H9 (cell line): ENCODE measurements around the gene LYVE1. TPM values are rescaled to one million over a fixed set of nuclear protein-coding genes. Genes with fewer than 3 reads are reported as not detected.

Source experiments
- DNase-seq: peaks from one replicate; pipeline ENCODE4 v3.0.0-alpha.2; 2017
- H2AFZ ChIP-seq: one replicate; pipeline ENCODE4 v1.6.1; 2013; ENCODE audit warnings: mild to moderate bottlenecking, low read length, control low read depth, moderate library complexity
- H2AK5ac ChIP-seq: 2 replicates; pipeline ENCODE4 v1.6.1; 2013; ENCODE audit warnings: low read length, control low read depth, mixed read lengths; ENCODE audit not compliant: insufficient read length
- H2BK120ac ChIP-seq: one replicate; pipeline ENCODE4 v1.6.1; 2013; ENCODE audit warnings: low read depth, mild to moderate bottlenecking, low read length, control low read depth, inconsistent platforms; ENCODE audit not compliant: poor library complexity, severe bottlenecking
- H2BK12ac ChIP-seq: 2 replicates; pipeline ENCODE4 v1.6.1; 2013; ENCODE audit warnings: low read length, control low read depth, mixed read lengths, low read depth; ENCODE audit not compliant: insufficient read length
- H2BK15ac ChIP-seq: 2 replicates; pipeline ENCODE4 v1.6.1; 2013; ENCODE audit warnings: low read depth, low read length, control low read depth
- H2BK20ac ChIP-seq: one replicate; pipeline ENCODE4 v1.6.1; 2013; ENCODE audit warnings: low read depth, mild to moderate bottlenecking, low read length, control low read depth, inconsistent platforms; ENCODE audit not compliant: poor library complexity, severe bottlenecking
- H2BK5ac ChIP-seq: 2 replicates; pipeline ENCODE4 v1.6.1; 2013; ENCODE audit warnings: low read length, control low read depth, mixed read lengths; ENCODE audit not compliant: insufficient read length
- H3K14ac ChIP-seq: 2 replicates; pipeline ENCODE4 v1.6.1; 2013; ENCODE audit warnings: low read length, control low read depth; ENCODE audit not compliant: insufficient read depth
- H3K18ac ChIP-seq: 2 replicates; pipeline ENCODE4 v1.6.1; 2013; ENCODE audit warnings: low read depth, mild to moderate bottlenecking, mixed read lengths, low read length, control low read depth; ENCODE audit not compliant: insufficient read length
- H3K23ac ChIP-seq: 2 replicates; pipeline ENCODE4 v1.6.1; 2013; ENCODE audit warnings: low read length, control low read depth, mixed read lengths, low read depth; ENCODE audit not compliant: insufficient read length
- H3K23me2 ChIP-seq: 2 replicates; pipeline ENCODE4 v1.6.1; 2013; ENCODE audit warnings: low read depth, mild to moderate bottlenecking, mixed read lengths, low read length, control low read depth; ENCODE audit not compliant: insufficient read length, poor library complexity, severe bottlenecking
- H3K27ac ChIP-seq: 2 replicates; pipeline ENCODE4 v1.5.1; 2013; ENCODE audit warnings: low read length, control low read depth, mixed read lengths, low read depth; ENCODE audit not compliant: insufficient read length
- H3K27me3 ChIP-seq: 2 replicates; pipeline ENCODE4 v1.6.1; 2013; ENCODE audit warnings: low read length, control low read depth, inconsistent platforms; ENCODE audit not compliant: insufficient read depth
- H3K4ac ChIP-seq: 2 replicates; pipeline ENCODE4 v1.6.1; 2013; ENCODE audit warnings: low read depth, mild to moderate bottlenecking, control low read depth, inconsistent platforms, low read length, moderate library complexity
- H3K4me1 ChIP-seq: 2 replicates; pipeline ENCODE4 v1.6.1; 2013; ENCODE audit warnings: low read length, control low read depth, inconsistent platforms; ENCODE audit not compliant: insufficient read depth
- H3K4me2 ChIP-seq: 2 replicates; pipeline ENCODE4 v1.6.1; 2013; ENCODE audit warnings: low read length, control low read depth, mixed read lengths; ENCODE audit not compliant: insufficient read length, insufficient read depth
- H3K56ac ChIP-seq: 2 replicates; pipeline ENCODE4 v1.6.1; 2013; ENCODE audit warnings: low read depth, mild to moderate bottlenecking, mixed read lengths, low read length, control low read depth; ENCODE audit not compliant: insufficient read length
- H3K79me1 ChIP-seq: 2 replicates; pipeline ENCODE4 v1.6.1; 2013; ENCODE audit warnings: low read depth, mild to moderate bottlenecking, moderate library complexity, low read length, control low read depth, inconsistent platforms; ENCODE audit not compliant: insufficient read depth, poor library complexity, severe bottlenecking
- H3K79me2 ChIP-seq: 2 replicates; pipeline ENCODE4 v1.6.1; 2013; ENCODE audit warnings: low read length, control low read depth, inconsistent platforms; ENCODE audit not compliant: insufficient read depth
- H3K9ac ChIP-seq: 2 replicates; pipeline ENCODE4 v1.6.1; 2013; ENCODE audit warnings: low read length, control low read depth, mixed read lengths; ENCODE audit not compliant: insufficient read length; ENCODE audit errors: extremely low read depth
- H3K9me3 ChIP-seq: one replicate; pipeline ENCODE4 v1.6.1; 2013; ENCODE audit warnings: low read depth, low read length, inconsistent platforms; ENCODE audit not compliant: control insufficient read depth
- H3T11ph ChIP-seq: one replicate; pipeline ENCODE4 v1.6.1; 2013; ENCODE audit warnings: mild to moderate bottlenecking, low read length, control low read depth, inconsistent platforms
- H4K20me1 ChIP-seq: one replicate; pipeline ENCODE4 v1.6.1; 2013; ENCODE audit not compliant: control insufficient read depth, insufficient read length, insufficient read depth
- H4K5ac ChIP-seq: 2 replicates; pipeline ENCODE4 v1.6.1; 2013; ENCODE audit warnings: low read depth, mild to moderate bottlenecking, mixed read lengths, low read length, control low read depth; ENCODE audit not compliant: insufficient read length
- H4K8ac ChIP-seq: replicated peaks from 2 replicates; pipeline ENCODE4 v1.6.1; 2013; ENCODE audit warnings: low read length, control low read depth, mixed read lengths, low read depth; ENCODE audit not compliant: insufficient read length
- H4K91ac ChIP-seq: 2 replicates; pipeline ENCODE4 v1.6.1; 2013; ENCODE audit warnings: low read depth, mild to moderate bottlenecking, moderate library complexity, mixed read lengths, low read length, control low read depth; ENCODE audit not compliant: insufficient read length
- H3K27ac Mint-ChIP-seq, 3 experiments: 2 replicates in 2 of 3; 3 replicates in 1 of 3; pipeline ENCODE4 v1.8.0; 2020 to 2021; ENCODE audit warnings: mixed read lengths in 3 of 3, mild to moderate bottlenecking in 1 of 3, moderate library complexity in 1 of 3
- H3K27me3 Mint-ChIP-seq: 2 replicates; pipeline ENCODE4 v1.8.0; 2021; ENCODE audit warnings: low read depth, mild to moderate bottlenecking, moderate library complexity, mixed read lengths
- H3K36me3 Mint-ChIP-seq, 3 experiments: 2 replicates in 2 of 3; 3 replicates in 1 of 3; pipeline ENCODE4 v1.8.0; 2020 to 2021; ENCODE audit warnings: low read depth in 3 of 3, mixed read lengths in 3 of 3; ENCODE audit not compliant: insufficient read depth in 1 of 3
- H3K4me1 Mint-ChIP-seq, 2 experiments: 2 replicates each; pipeline ENCODE4 v1.8.0; 2020; ENCODE audit warnings: mixed read lengths in 2 of 2
- H3K4me3 Mint-ChIP-seq, 2 experiments: 2 replicates in 1 of 2; 3 replicates in 1 of 2; pipeline ENCODE4 v1.8.0; 2020 to 2021; ENCODE audit warnings: mild to moderate bottlenecking in 2 of 2, mixed read lengths in 2 of 2, moderate library complexity in 1 of 2
- H3K9me3 Mint-ChIP-seq, 2 experiments: 2 replicates in 1 of 2; 3 replicates in 1 of 2; pipeline ENCODE4 v1.8.0; 2020; ENCODE audit warnings: mild to moderate bottlenecking in 2 of 2, mixed read lengths in 2 of 2, moderate library complexity in 1 of 2
- WGBS: extraction: QIAGEN DNeasy Blood & Tissue Kit; methylation state at CpG from one replicate; pipeline ENCODE4 v1.1.7; 2013; ENCODE audit warnings: missing lambda C conversion rate, low lambda C conversion rate, mixed read lengths; ENCODE audit not compliant: insufficient read length; ENCODE audit errors: extremely low coverage; 5-methylcytosine and 5-hydroxymethylcytosine counted together
- total RNA-seq: library from RNA; stranded (reverse); gene quantifications from 2 replicates; pipeline ENCODE4 v1.2.1, GENCODE V29; 2021
- TF ChIP-seq, protein P1 (sequence below): fragments of 200-600 bp; sonication (generic); conservative IDR thresholded peaks from 3 replicates; pipeline ENCODE4 v1.8.0; 2021; ENCODE audit warnings: antibody characterized with exemption, mild to moderate bottlenecking

LYVE1 gene
- total RNA-seq, 1 experiment from 2014 or later: not detected

DNA sequence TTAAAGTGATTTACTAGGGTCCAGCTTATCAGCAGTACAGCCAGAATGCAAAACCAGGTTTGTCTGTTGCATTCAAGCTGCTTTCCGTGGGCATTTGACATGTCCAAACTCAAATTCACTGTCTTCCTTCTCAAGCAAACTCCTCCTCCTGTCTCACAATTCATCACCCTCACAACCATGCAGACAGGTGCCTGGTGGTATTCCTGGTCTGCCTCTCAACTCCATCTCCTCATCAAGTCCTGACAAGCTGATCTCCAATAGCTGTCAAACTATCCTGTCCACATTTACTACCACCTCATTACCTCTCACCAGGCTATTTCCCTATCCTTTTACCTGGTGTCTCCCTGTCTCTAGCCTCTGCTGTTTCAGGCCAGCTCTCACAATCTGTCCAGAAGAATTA lies 49.1 kb upstream of the LYVE1 start:
- Histone ChIP-seq H2BK20ac (no peak overlapping the region), H3K4me1 (no peaks in the 10 kb centered on the region; the same call in 1 of the 2 replicates), H2BK120ac (no peak overlapping the region), H3K4me2 (no peak overlapping the region), H4K20me1 (no peaks in the 10 kb centered on the region), H3K23ac (no peak overlapping the region), H3K23me2 (no peaks in the 10 kb centered on the region), H3K56ac (no peak overlapping the region), H2BK5ac (no peak overlapping the region), H3K18ac (no peak overlapping the region), H3K79me1 (no peaks in the 10 kb centered on the region), H3T11ph (no peak overlapping the region), H3K79me2 (no peaks in the 10 kb centered on the region), H4K5ac (no peak overlapping the region), H4K91ac (no peak overlapping the region), H3K27ac (no peak overlapping the region), H3K9me3 (no peaks in the 10 kb centered on the region), H3K9ac (no peak overlapping the region), H4K8ac (no peak overlapping the region), H2BK15ac (no peak overlapping the region), H3K27me3 (no peaks in the 10 kb centered on the region), H3K4ac (no peak overlapping the region), H3K14ac (no peak overlapping the region), H2AK5ac (no peak overlapping the region), H2AFZ (no peak overlapping the region), H2BK12ac (no peak overlapping the region)
- peaks cover 2% of the 10 kb centered on the region; the same call in 1 of the 2 replicates for H3K27me3 Mint-ChIP-seq
- H3K27ac Mint-ChIP-seq: no peak overlapping the region
- H3K4me3 Mint-ChIP-seq: no peak overlapping the region
- DNase-seq: no peak
- H3K36me3 Mint-ChIP-seq: no peaks in the 10 kb centered on the region; a peak in 1 of 7 replicates
- no peaks in the 10 kb centered on the region for H3K4me1 Mint-ChIP-seq
- TF ChIP-seq, protein P1, sequence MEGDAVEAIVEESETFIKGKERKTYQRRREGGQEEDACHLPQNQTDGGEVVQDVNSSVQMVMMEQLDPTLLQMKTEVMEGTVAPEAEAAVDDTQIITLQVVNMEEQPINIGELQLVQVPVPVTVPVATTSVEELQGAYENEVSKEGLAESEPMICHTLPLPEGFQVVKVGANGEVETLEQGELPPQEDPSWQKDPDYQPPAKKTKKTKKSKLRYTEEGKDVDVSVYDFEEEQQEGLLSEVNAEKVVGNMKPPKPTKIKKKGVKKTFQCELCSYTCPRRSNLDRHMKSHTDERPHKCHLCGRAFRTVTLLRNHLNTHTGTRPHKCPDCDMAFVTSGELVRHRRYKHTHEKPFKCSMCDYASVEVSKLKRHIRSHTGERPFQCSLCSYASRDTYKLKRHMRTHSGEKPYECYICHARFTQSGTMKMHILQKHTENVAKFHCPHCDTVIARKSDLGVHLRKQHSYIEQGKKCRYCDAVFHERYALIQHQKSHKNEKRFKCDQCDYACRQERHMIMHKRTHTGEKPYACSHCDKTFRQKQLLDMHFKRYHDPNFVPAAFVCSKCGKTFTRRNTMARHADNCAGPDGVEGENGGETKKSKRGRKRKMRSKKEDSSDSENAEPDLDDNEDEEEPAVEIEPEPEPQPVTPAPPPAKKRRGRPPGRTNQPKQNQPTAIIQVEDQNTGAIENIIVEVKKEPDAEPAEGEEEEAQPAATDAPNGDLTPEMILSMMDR: no peak
- WGBS: no CpG with 5 or more reads among the region's 1 CpG
- peaks cover 0 to 2% of the 10 kb centered on the region in 2 experiments; a peak in 3 of 5 replicates for H3K9me3 Mint-ChIP-seq
